A549 (cell line): ENCODE results near the gene TNS3. TPM values are rescaled to one million over a fixed set of nuclear protein-coding genes. Genes with fewer than 3 reads are reported as not detected.

ENCODE experiments used
- ATAC-seq, 2 experiments: fragments of 200-7000 bp in 1 of 2; fragments of >200 bp in 1 of 2; cut with Nextera tagmentation in 1 of 2; cut with Tn5 transposase in 1 of 2; 3 replicates each; pipeline versions ENCODE4 v1.8.0 to v1.9.1; 2018 to 2020; ENCODE audit warnings: mild to moderate bottlenecking in 1 of 2, moderate library complexity in 1 of 2
- CTCF ChIA-PET: fragments of 300-600 bp; sonication (Branson Sonifier 250); formaldehyde crosslinking; extraction: SDS; loops from one replicate; lab custom pipeline; 2021; ENCODE audit warnings: antibody characterized with exemption, inconsistent platforms; lab: Yijun Ruan, JAX
- POLR2A ChIA-PET: fragments of 350-600 bp; formaldehyde crosslinking; extraction: SDS; loops from one replicate; lab custom pipeline; 2021; ENCODE audit warnings: antibody characterized with exemption, inconsistent platforms; lab: Yijun Ruan, JAX
- DNase-seq, 2 experiments: peaks; one replicate each; pipeline versions ENCODE4 v3.0.0 to v3.0.0-alpha.2; 2011 to 2016; ENCODE audit warnings: low read depth in 1 of 2, low spot score in 1 of 2
- FAIRE-seq: peaks from 2 replicates; lab custom pipeline; 2011; peaks lifted over from hg19 to GRCh38; lab: Jason Lieb, UNC
- H3K27ac ChIP-seq, 2 experiments: fragments of >200 bp; sonication (Bioruptor Twin); formaldehyde crosslinking; 3 replicates each; pipeline ENCODE4 v1.5.1; 2016 to 2017
- H3K4me1 ChIP-seq: fragments of >200 bp; sonication (Bioruptor Twin); formaldehyde crosslinking; 3 replicates; pipeline ENCODE4 v1.6.1; 2016
- H3K4me2 ChIP-seq: fragments of >200 bp; sonication (Bioruptor Twin); formaldehyde crosslinking; 3 replicates; pipeline ENCODE4 v1.6.1; 2016
- H3K4me3 ChIP-seq: fragments of >200 bp; sonication (Bioruptor Twin); formaldehyde crosslinking; 3 replicates; pipeline ENCODE4 v1.5.1; 2016
- H3K9me3 ChIP-seq: fragments of >200 bp; sonication (Bioruptor Twin); formaldehyde crosslinking; 3 replicates; pipeline ENCODE4 v1.6.1; 2016
- CBX8 ChIP-seq: fragments of 200-600 bp; sonication (generic); IDR thresholded peaks from 2 replicates; pipeline ENCODE4 v1.6.1; 2016
- CEBPB ChIP-seq, 2 experiments: fragments of >200 bp in 1 of 2; sonication (Bioruptor Twin) in 1 of 2; formaldehyde crosslinking in 1 of 2; IDR thresholded peaks; 2 replicates each; pipeline ENCODE4 v1.6.1; 2012 to 2016
- CHD4 ChIP-seq: fragments of 200-600 bp; sonication (generic); IDR thresholded peaks from 2 replicates; pipeline ENCODE4 v1.6.1; 2016; ENCODE audit warnings: antibody characterized with exemption, mild to moderate bottlenecking, borderline replicate concordance
- EHMT2 ChIP-seq: fragments of 200-600 bp; sonication (generic); IDR thresholded peaks from 2 replicates; pipeline ENCODE4 v1.6.1; 2016; ENCODE audit warnings: antibody characterized with exemption, low read depth, mild to moderate bottlenecking, moderate library complexity
- FOSB ChIP-seq: fragments of 250-450 bp; sonication (Bioruptor Pico); IDR thresholded peaks from 2 replicates; pipeline ENCODE4 v1.5.0; 2020; ENCODE audit warnings: mild to moderate bottlenecking, moderate library complexity
- FOSL2 ChIP-seq, 2 experiments: fragments of 450-650 bp in 1 of 2; fragments of >200 bp in 1 of 2; sonication (Bioruptor Twin) in 1 of 2; formaldehyde crosslinking; IDR thresholded peaks; 2 replicates each; pipeline versions ENCODE4 v1.5.0 to v1.6.1; 2016 to 2020; ENCODE audit warnings: mild to moderate bottlenecking in 1 of 2, moderate library complexity in 1 of 2
- HDAC2 ChIP-seq: fragments of 200-600 bp; sonication (generic); IDR thresholded peaks from 2 replicates; pipeline ENCODE4 v1.6.1; 2016
- HOXA7 ChIP-seq: fragments of 250-450 bp; sonication (Bioruptor Pico); IDR thresholded peaks from 2 replicates; pipeline ENCODE4 v1.5.0; 2020; ENCODE audit warnings: mild to moderate bottlenecking, moderate library complexity
- HOXB13 ChIP-seq: fragments of 250-450 bp; sonication (Bioruptor Pico); IDR thresholded peaks from 2 replicates; pipeline ENCODE4 v1.5.0; 2020; ENCODE audit warnings: low read depth, mild to moderate bottlenecking, moderate library complexity
- MYC ChIP-seq: IDR thresholded peaks from 2 replicates; pipeline ENCODE4 v1.6.1; 2012; ENCODE audit warnings: mild to moderate bottlenecking, inconsistent platforms, low read length, improper control_type of control experiment, borderline replicate concordance
- NPAS2 ChIP-seq: fragments of 250-450 bp; sonication (Bioruptor Pico); IDR thresholded peaks from 2 replicates; pipeline ENCODE4 v1.8.0; 2022; ENCODE audit warnings: mild to moderate bottlenecking, moderate library complexity, borderline replicate concordance
- RCOR1 ChIP-seq: fragments of 150-350 bp; IDR thresholded peaks from 2 replicates; pipeline ENCODE4 v1.6.1; 2014; ENCODE audit warnings: antibody characterized with exemption, low read length, low read depth
- RFX5 ChIP-seq: fragments of 450-650 bp; IDR thresholded peaks from 2 replicates; pipeline ENCODE4 v1.7.1; 2014; ENCODE audit warnings: antibody characterized with exemption, mild to moderate bottlenecking, moderate library complexity
- SMC3 ChIP-seq: fragments of >200 bp; sonication (Bioruptor Twin); formaldehyde crosslinking; IDR thresholded peaks from 3 replicates; pipeline ENCODE4 v1.6.1; 2018; ENCODE audit warnings: inconsistent platforms
- TP53 ChIP-seq: fragments of 250-450 bp; sonication (Bioruptor Pico); IDR thresholded peaks from 2 replicates; pipeline ENCODE4 v1.5.0; 2021; ENCODE audit warnings: mild to moderate bottlenecking, moderate library complexity
- WGBS: methylation state at CpG from one replicate; pipeline ENCODE4 v1.1.6; 2017; ENCODE audit errors: missing lambda C conversion rate; 5-methylcytosine and 5-hydroxymethylcytosine counted together
- polyA plus RNA-seq, 4 experiments: library from polyadenylated mRNA; depleted of rRNA in 3 of 4; stranded (reverse); fragments of >200 nt; fragmentation: RNase III in 1 of 4; extraction: RNeasy Plus Mini Kit Qiagen cat#74134 plus additional on column Dnase treatment in 1 of 4; gene quantifications; 2 replicates in 3 of 4; 3 replicates in 1 of 4; pipeline ENCODE4 v1.2.3, GENCODE V29; 2011 to 2017
- TF ChIP-seq, protein P1 (sequence below): fragments of >200 bp; sonication (Bioruptor Twin); formaldehyde crosslinking; IDR thresholded peaks from 3 replicates; pipeline ENCODE4 v1.5.1; 2016
- TF ChIP-seq, protein P2 (sequence below): fragments of 250-450 bp; sonication (Bioruptor Pico); IDR thresholded peaks from 2 replicates; pipeline ENCODE4 v1.5.0; 2020; ENCODE audit warnings: low read depth, mild to moderate bottlenecking, moderate library complexity
- TF ChIP-seq, protein P3 (sequence below): fragments of >200 bp; sonication (Bioruptor Twin); formaldehyde crosslinking; IDR thresholded peaks from 2 replicates; pipeline ENCODE4 v1.6.1; 2016

The TNS3 gene
- polyA plus RNA-seq, 2 of the 4 experiments (the other 2 are of a cell fraction), result 107 to 134 TPM

DNA sequence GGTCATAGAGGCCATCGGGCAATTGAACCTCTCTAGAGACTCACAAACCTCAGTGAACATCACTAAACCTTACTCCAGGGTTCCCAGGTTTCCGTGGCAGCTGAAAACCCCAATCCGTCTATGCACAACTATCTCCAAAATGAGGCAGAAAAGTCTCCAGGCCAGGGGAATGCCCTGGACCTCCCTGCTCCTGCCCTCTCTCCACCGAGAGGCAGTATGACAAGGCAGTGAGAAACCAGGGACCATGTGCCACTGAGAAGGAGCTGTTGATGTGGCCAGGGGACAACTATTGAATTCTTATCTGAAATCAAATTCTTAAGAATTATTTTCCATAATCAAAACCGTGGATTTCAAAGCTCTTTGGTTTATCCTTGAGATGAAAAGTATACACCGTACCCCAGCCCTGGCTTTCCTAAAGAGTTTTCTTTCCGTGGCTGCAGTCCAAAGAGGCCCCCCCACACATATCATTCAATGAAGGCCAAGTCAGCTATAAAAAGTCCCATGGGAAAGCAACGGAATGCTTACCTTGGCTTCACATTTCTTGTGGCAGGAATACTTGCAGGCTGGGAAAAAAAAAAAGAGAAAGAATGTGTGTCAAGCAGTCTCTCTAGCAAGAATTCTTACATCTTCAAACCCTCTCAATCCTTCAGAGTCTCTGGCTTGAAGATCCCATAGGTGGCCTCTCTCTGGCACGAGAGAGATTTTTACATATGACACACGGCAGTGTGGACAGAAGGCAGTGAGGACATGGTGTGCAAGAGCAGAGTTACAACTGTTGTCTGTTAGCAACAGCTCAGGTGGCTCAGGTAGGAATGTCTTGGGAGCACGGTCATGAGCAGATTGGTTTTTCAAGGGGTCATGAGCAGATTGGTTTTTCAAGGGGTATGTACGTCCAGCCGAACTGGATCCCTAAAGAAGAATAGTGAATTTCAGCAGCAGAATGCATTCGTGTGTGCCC lies 75.2 kb downstream of the TNS3 start:
- CTCF ChIA-PET, result interaction anchor here (0.6 to 2.2 kb wide), 8 partner anchors 9 to 313 kb away, joined by 3 to 6 read pairs (median 4); no protein-coding TSS in a partner anchor
- FAIRE-seq (no peak), DNase-seq (no peak), ATAC-seq (no peak)
- Histone ChIP-seq H3K27ac (peak overlapping the region in 1 of 2 experiments; percentile 47; a peak in 2 of 6 replicates), H3K4me1 (peaks cover 77% of the 10 kb centered on the region), H3K9me3 (no peaks in the 10 kb centered on the region), H3K4me3 (no peak overlapping the region), H3K4me2 (no peak overlapping the region)
- POLR2A ChIA-PET, result interaction anchor here (1.2 kb wide), 1 partner anchor 31 kb away, joined by 3 read pairs; no protein-coding TSS in a partner anchor
- 82% methylated on average over 14 of the region's 14 CpGs for WGBS
- no peak for TF ChIP-seq NPAS2 (CRISPR knock-in tag)
- TF ChIP-seq RFX5, result no peak
- TF ChIP-seq, protein P1, sequence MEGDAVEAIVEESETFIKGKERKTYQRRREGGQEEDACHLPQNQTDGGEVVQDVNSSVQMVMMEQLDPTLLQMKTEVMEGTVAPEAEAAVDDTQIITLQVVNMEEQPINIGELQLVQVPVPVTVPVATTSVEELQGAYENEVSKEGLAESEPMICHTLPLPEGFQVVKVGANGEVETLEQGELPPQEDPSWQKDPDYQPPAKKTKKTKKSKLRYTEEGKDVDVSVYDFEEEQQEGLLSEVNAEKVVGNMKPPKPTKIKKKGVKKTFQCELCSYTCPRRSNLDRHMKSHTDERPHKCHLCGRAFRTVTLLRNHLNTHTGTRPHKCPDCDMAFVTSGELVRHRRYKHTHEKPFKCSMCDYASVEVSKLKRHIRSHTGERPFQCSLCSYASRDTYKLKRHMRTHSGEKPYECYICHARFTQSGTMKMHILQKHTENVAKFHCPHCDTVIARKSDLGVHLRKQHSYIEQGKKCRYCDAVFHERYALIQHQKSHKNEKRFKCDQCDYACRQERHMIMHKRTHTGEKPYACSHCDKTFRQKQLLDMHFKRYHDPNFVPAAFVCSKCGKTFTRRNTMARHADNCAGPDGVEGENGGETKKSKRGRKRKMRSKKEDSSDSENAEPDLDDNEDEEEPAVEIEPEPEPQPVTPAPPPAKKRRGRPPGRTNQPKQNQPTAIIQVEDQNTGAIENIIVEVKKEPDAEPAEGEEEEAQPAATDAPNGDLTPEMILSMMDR, result no peak
- no peak for TF ChIP-seq HDAC2
- TF ChIP-seq CHD4, result no peak
- TF ChIP-seq, protein P2, sequence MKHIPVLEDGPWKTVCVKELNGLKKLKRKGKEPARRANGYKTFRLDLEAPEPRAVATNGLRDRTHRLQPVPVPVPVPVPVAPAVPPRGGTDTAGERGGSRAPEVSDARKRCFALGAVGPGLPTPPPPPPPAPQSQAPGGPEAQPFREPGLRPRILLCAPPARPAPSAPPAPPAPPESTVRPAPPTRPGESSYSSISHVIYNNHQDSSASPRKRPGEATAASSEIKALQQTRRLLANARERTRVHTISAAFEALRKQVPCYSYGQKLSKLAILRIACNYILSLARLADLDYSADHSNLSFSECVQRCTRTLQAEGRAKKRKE (CRISPR knock-in tag), result no peak

DNA sequence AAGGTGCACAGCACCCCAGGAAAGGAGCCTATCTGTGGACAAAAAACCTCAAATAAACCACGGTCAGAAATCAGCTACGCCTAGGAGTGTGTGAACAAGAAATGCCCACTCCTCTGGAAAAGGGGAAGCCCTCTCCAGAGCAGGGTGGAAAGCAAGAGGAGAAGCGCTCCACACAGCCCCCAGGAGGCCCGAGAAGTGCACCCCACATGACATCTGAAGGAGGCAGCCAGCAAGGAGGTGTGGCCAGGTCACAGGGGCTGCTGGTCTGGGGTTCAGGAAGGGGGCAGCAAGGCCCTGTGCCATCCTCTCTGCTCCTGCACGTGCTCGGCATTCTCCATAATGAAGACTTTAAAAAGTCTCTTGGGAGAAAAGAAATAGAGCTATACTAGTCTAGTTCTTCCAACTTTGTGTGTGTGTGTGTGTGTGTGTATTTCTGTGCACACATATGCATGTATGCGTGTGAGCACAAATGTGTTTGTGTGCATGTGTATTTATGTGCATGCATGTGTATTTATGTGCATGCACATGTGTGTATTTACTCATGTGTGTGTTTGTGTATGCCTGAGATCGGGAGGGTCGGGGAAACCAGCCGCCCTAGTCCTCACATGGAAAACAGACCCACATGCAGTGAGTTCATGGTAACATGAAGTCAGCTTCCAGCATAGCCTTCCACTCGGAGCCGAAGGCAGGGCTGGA lies 76.5 kb downstream of the TNS3 start:
- 88% methylated on average over 12 of the region's 12 CpGs for WGBS
- no peaks in the 10 kb centered on the region for H3K9me3 ChIP-seq
- ChIA-PET CTCF (interaction anchor here (0.6 to 2.2 kb wide), 3 partner anchors 45 to 314 kb away, joined by 3 to 6 read pairs (median 3); no protein-coding TSS in a partner anchor), POLR2A (interaction anchor here (1.2 kb wide), 1 partner anchor 30 kb away, joined by 3 read pairs; no protein-coding TSS in a partner anchor)
- H3K4me2 ChIP-seq, result no peak overlapping the region
- peak overlapping the region in 1 of 2 experiments; percentile 43; a peak in 2 of 6 replicates for H3K27ac ChIP-seq
- no peak for DNase-seq
- H3K4me3 ChIP-seq, result no peak overlapping the region
- ATAC-seq, result no peak
- peaks cover 85% of the 10 kb centered on the region for H3K4me1 ChIP-seq
- TF ChIP-seq FOSB (no peak), HDAC2 (no peak), FOSL2 (IDR thresholded peaks at IDR 0.05) (no peak), FOSL2 (CRISPR knock-in tag; IDR thresholded peaks at IDR 0.05) (no peak), SMC3 (no peak), MYC (no peak), TP53 (no peak), HOXB13 (CRISPR knock-in tag) (no peak), EHMT2 (no peak), CEBPB (IDR thresholded peaks at IDR 0.05) (no peak), RCOR1 (no peak), RFX5 (no peak), HOXA7 (CRISPR knock-in tag) (no peak), CBX8 (no peak)
- TF ChIP-seq, protein P3, sequence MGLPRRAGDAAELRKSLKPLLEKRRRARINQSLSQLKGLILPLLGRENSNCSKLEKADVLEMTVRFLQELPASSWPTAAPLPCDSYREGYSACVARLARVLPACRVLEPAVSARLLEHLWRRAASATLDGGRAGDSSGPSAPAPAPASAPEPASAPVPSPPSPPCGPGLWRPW, result no peak
- FAIRE-seq, result no peak
